RPMI7951 (cell line): Measurements from ENCODE around the gene FAM174C. TPM values are rescaled to one million over a fixed set of nuclear protein-coding genes. Genes with fewer than 3 reads are reported as not detected.
"Not testable (repeated sequence)": the region's sequence is repeated elsewhere in the genome, so short reads cannot be mapped to it uniquely, and the experiment has no call there.

Experiments
- DNase-seq: peaks from one replicate; pipeline ENCODE4 v3.0.0-alpha.2; 2012; ENCODE audit warnings: low read depth
- total RNA-seq: library from RNA; depleted of rRNA; stranded (reverse); fragments of >200 nt; shearing (Covaris generic); gene quantifications from 2 replicates; pipeline ENCODE4 v1.2.3, GENCODE V29; 2014

FAM174C gene
- total RNA-seq, 1 experiment from 2014 or later: 57.6 TPM

DNA sequence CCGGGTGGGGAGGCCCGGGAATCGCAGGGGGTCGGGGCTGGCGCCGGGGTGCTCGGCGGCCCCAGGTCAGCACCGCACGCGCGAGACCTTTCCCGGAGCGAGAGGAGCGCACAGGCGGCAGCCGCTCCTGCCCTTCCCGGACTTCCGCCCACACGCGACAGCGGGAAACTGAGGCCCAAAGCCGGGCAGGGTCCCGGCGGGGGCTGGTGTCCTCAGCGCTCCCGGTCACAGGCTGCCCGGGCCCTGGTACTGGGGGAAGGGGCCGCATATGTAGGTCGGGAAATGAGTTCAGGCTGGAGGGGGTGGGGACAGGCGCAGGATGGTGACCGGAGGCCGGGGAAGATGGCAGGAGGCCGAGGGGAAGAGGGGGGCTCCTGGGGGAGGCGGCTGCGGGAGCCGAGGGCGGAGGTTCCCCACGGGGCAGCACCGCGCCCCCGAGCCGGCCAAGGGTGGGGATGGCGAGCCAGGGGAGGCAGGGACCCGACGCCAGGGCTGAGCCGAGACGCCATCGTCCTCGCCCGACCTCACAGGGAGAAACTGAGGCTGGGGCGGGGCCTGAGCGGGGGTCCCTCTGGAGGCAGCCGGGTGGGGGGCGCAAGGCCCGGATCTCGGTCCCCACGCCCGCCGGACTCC, 38.2 kb upstream of the FAM174C start:
- no peak for DNase-seq

DNA sequence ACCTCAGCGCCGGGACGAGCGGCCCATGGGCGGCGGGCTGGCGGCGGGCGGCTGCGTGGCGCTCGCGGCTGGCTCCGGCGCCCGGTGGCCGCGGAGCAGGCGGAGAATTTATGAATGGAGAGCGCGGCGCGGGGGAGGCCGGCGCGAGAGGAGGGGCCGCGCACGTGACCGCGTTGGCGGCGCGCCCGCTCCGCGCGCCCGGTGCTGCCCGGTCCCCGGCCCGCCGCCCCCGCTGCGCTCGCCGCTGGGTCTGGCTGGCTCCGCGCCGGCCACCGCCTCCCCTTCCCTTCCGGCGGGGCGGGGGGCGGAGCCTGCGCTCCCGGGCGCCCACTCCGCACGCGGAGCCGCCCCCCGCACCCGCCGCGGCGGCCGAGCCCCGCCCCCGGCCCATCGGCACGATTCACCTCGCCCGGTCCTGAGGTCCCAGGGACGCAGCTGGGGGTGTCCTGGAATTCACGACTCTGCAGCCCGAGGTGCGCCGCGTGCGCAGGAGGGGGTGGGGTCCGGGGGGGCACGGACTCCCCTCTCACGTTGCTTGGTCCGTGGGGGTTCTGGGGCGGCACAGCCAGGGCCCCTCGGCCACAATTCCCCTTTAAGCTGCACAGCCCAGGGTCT, 37.5 kb upstream of the FAM174C start, which contains the start of gene CBARP:
TSS of gene CBARP (minus strand) at position 252 of the 615 bp plus-strand sequence. CDS start 1,905 bp downstream, outside the sequence.
- no peak for DNase-seq

DNA sequence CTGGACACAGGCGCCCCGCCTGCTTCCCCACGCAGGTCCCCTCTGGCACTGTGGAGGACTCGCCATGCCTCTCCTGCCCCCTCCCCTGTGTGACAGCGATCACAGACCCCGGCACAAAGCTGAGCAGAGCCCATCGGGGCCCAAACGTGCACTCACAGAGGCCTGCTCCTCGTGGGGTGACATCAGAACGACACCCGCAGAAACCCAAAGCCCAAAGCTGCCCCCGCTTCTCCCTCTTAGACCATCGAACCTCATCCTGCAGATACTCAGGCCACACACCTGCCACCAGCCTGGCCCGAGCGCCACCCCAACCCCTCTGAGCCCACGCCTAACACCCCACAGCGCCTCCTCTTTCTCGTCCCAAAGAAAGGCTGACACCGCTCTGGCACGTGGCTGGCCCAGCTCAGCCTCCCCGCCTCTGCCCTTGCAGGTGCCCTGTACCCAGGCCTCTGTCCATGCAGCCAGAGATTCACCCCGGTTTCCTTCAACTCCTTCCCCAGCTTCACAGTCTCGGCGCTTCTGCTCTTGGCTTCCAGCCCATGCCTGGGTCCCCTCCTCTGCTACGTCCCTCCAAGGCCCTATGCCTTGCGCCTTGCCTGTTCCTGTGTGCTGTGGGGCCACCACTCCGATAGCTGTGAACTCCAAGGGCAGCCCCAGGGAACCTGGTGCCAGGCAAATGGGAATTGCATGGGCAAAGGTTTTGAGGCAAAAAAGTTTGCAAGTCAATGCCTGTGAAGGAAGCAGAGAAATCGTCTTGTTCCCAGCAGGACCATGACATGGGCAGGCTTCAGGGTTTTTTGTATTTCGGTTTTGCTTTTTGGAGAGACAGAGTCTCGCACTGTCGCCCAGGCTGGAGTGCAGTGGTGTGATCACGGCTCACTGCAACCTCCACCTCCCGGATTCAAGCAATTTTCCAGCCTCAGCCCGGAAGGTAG, 36.7 kb upstream of the FAM174C start:
- no peak for DNase-seq

DNA sequence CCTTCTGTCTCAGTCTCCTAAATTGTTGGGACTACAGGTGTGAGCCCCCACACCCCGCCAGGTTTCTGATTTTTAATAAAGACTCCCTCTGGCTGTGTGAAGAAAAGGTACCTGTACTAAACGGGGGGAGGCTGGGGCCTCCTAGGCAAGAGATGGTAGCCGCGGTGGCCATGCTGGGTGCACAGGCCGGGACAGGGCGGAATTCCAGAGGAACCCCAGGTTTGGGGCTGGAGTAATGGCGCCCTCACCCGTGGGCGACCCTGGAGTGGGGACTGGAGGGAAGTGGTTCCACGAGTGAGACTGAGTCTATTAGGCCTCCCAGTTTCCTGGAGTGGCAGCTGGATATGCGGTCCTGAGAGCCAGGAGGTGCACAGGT, 35.9 kb upstream of the FAM174C start:
- no peak for DNase-seq

DNA sequence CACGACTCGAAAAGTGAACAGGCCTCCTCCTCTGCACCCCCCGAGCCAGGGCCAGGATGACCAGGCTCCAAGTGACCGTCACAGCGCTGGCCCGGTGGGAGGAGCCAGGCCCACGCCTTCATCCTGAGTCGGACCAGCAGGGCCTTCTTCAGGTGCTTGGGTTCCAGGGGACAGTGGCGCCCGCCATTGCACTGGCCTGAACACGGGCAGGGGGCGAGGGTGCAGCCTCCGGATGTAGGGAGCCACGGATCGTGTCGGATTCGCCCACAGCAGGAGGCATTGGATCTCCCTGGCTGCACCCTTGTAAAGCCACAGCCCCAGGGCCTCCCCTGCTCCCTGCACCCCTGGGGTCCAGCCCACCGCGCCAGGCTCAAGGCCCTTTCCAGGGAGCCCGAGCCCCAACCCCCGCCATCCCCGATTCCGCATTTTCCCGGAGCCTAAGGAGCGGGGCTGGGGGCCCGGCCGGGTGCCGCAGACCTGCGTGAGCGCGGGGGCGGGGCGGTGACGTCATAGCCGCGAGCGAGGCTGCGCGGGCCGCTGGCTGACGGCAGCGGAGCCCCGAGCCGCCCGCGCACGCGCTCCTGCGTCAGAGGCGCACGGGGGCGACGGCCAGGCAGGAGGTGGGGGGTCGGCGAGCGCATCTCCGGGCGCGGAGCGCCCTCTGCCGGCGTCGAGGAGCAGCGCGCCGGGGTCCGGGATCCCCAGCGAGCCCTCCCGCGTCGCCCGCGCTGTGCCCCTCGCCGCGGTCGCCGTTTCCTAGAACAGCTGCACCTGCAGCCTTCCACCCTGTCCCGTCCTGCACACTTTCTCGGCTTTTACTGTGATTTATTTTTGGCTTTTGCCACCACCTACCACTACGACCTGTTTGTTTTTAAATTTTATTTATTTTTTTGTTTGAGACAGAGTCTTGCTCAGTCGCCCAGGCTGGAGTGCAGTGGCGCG, 35.3 kb upstream of the FAM174C start:
- peak; percentile 83 for DNase-seq

- DNase-seq: no peak
Measured at GRCh38 chr19:1240925-1241324, 34.4 kb upstream of the FAM174C start.

DNA sequence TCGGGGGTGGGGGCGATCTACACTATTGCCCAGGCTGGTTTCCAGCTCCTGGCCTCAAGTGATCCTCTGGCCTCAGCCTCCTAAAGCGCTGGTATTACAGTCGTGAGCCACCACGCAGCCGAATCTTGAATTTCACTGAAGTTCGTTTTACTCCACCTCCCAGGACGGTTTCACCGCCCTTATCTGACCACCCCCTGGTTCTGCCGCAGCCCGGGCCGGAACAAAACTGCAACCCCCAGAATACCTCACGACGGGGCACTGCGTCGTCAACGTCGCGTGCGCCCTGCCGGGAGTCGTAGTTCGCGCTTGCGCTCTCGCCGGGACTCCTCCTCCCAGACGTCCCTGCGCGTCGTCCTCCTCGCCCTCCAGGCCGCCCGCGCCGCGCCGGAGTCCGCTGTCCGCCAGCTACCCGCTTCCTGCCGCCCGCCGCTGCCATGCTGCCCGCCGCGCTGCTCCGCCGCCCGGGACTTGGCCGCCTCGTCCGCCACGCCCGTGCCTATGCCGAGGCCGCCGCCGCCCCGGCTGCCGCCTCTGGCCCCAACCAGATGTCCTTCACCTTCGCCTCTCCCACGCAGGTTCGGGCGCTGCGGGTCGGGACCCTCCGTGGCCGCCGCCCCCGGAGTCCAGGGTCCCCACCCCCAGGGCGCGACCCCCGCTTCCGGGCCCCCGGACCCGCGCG, 33.8 kb upstream of the FAM174C start, which contains the start of gene ATP5F1D:
TSS of gene ATP5F1D (plus strand) at position 335 of the 679 bp plus-strand sequence. CDS start at position 435, 100 bp downstream.
- peak; percentile 95 for DNase-seq

- peak; percentile 79 for DNase-seq
Measured at GRCh38 chr19:1243768-1244692, 31.3 kb upstream of the FAM174C start.

- DNase-seq: no peak
Measured at GRCh38 chr19:1244693-1245451, 30.5 kb upstream of the FAM174C start.

DNA sequence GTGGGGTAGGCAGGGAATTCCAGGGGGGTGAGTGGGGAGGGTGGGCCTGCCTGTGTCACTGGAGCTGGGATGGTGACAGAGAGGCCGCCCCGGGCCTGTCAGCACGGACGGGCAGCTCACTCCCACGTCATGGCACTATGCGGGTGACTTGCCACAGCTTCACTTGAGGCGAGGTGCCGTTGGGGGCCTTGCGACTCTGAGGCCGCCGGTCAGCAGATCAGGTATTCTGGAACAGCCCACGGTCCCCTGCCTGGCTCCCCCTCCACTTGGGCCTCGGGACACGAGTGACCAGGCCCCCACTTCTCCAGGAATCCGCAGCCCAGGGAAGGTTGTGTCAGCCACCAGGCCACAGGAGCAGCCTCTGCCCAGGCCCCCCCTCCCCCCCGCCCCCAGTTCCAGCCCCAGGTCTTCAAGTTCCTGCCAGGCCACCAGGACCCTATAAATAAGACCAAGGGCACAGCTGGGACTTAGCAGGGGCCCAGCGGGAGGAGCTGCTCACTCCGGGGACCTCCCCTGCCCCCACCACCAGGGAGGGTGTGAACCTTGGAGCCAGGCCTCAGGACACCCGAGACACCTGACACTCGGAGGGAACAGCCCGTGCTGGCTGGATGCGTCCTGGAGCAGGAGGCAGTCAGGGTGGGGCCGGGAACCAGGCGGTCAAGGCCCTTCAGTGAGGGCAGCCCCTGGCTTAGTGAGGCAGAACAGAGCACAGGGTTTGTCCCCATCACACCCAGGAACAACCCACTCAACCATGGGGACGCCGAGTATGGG, 29.7 kb upstream of the FAM174C start:
- DNase-seq: no peak

DNA sequence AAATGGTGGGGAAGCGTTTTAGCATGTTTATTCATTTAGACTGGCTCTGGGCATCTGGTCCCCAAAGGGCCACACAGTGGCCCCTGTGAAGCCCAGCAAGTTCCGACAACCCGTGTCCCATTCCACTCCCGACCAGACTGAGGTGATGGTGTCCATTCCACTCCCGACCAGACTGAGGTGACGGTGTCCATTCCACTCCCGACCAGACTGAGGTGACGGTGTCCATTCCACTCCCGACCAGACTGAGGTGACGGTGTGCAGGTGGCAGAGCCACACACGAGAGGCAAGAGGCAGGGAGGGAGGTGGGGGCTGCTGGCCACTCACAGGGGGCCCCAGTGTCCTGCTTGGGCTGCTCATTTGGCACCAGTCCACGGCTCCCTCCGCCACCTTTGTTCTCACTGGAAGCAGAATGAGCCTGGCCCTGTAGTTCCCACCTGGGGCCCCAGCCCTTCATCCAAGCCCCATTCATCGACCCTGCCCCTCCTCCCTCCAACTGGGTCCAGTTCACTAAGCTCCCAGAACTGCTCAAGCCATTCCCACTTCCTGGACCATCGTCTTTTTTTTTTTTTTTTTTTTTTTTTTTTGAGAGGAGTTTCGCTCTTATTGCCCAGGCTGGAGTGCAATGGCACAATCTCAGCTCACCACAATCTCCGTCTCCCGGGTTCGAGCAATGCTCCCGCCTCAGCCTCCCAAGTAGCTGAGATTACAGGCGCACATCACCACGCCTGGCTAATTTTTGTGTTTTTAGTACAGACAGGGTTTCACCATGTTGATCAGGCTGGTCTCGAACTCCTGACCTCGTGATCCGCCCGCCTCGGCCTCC, 28.9 kb upstream of the FAM174C start:
- not testable (repeated sequence) for DNase-seq

- DNase-seq: no peak
Measured at GRCh38 chr19:1247748-1248138, 27.6 kb upstream of the FAM174C start.

DNA sequence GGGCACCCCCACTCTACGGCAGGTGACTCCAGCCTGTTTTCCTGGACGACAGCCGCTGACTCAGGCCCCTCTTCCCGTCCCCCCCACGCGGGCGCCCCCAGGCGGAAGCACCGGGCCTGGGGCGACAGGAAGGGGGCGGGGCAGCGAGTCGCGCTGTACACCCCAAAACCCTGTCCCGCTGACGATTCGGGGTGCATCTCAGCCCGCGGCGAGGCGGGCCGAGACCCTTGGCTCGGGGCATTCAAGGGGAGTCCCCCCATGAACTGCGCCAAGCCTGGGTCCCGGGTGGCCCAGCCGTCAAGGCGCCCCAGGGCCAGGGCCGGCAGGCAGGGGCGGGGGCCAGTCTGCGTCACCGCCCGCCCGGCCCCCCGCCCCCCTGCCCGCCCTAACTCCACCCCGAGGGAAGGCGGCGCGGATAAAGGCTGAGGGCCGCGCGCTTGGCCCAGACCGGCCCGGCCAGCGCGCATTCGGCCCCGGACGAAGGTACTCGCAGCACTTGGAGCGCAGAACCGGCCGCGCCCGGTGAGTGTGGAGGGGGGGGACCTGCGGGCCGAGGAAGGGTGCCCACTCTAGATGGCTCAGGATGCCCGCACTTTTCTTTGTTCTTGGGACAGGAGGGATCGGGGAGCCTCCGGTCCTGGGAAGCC, 27.1 kb upstream of the FAM174C start, which contains the start of gene MIDN:
TSS of gene MIDN (plus strand) at position 445 of the 647 bp plus-strand sequence. CDS start 1,714 bp downstream, outside the sequence.
- DNase-seq: peak; percentile 84

- peak; percentile 68 for DNase-seq
Measured at GRCh38 chr19:1248786-1249297, 26.5 kb upstream of the FAM174C start.

DNA sequence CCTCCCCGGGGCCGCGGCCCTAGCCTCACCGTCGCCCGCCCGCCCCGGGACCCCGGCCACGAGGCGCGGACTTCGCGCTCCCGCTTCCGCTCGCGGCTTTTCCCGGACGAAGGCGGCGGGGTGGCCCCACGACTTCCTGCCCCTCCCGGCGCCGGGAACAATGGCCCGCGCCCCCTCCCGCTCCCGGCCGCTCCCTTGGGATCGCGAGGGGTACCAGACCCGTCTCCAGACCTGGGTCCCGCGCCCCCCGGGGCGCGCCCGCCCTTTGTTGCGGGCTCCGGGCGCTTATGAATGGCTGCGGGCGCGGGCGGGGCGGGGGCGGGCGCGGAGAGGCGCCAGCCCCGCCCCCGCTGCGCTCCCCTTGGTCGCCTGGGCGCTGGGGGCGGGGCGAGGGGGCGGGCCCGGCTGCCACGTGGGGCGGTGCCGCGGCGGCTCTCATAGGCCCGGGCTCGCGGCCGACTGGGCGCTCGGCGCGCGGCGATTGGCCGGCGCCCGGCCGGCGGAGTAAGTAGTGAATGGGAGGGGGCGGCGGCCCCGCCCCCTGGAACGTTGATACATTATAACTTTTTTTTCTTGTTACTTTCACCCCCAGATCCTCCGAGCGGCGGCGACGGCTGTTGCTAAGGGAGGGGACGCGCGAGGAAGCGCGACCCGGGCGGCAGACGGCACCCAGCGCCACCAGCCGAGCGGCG, 25.9 kb upstream of the FAM174C start:
- peak; percentile 96 for DNase-seq
